Breast epithelium (tissue), 3 donors: Measurements from ENCODE around the gene CHCHD6.

Experiments used
- POLR2AphosphoS5 ChIP-seq, 3 donors: sonication (generic); formaldehyde crosslinking; IDR thresholded peaks; one replicate each; pipeline ENCODE4 v1.6.1; 2017; ENCODE audit warnings: antibody characterized with exemption in 3 of 3
- TF ChIP-seq, protein P1 (sequence below), 3 donors: fragments of 450-650 bp; IDR thresholded peaks; one replicate each; pipeline ENCODE4 v1.5.1; 2016 to 2017; ENCODE audit warnings: antibody characterized with exemption in 3 of 3, mild to moderate bottlenecking in 3 of 3, moderate library complexity in 3 of 3

DNA sequence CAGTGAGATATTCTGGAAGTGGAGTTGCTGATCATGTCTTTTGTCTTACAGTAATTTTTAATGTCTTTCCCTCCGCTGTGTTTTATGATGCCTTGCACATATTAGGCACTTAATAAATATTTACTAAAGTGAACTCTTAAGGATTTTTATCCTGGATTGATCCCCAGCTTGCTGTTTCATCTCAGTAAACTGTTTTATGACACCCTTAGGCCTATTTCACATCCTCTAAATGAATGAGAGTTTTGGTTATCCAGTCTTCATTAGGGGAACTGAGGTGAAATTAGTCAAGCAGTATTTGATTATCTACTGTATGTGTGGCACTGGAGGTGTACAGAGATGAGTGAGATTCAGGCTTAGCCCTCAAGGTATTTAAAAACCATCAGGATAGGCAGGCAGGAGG lies 19.8 kb downstream of the CHCHD6 start:
- TF ChIP-seq, protein P1, sequence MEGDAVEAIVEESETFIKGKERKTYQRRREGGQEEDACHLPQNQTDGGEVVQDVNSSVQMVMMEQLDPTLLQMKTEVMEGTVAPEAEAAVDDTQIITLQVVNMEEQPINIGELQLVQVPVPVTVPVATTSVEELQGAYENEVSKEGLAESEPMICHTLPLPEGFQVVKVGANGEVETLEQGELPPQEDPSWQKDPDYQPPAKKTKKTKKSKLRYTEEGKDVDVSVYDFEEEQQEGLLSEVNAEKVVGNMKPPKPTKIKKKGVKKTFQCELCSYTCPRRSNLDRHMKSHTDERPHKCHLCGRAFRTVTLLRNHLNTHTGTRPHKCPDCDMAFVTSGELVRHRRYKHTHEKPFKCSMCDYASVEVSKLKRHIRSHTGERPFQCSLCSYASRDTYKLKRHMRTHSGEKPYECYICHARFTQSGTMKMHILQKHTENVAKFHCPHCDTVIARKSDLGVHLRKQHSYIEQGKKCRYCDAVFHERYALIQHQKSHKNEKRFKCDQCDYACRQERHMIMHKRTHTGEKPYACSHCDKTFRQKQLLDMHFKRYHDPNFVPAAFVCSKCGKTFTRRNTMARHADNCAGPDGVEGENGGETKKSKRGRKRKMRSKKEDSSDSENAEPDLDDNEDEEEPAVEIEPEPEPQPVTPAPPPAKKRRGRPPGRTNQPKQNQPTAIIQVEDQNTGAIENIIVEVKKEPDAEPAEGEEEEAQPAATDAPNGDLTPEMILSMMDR (IDR thresholded peaks at IDR 0.05) = no peak
- no peak for TF ChIP-seq POLR2AphosphoS5 (IDR thresholded peaks at IDR 0.05)
